RPMI7951 (cell line): ENCODE results near the gene GNAI1. TPM values are rescaled to one million over a fixed set of nuclear protein-coding genes. Genes with fewer than 3 reads are reported as not detected.

Experiments used
- DNase-seq: peaks from one replicate; pipeline ENCODE4 v3.0.0-alpha.2; 2012; ENCODE audit warnings: low read depth
- total RNA-seq: library from RNA; depleted of rRNA; stranded (reverse); fragments of >200 nt; shearing (Covaris generic); gene quantifications from 2 replicates; pipeline ENCODE4 v1.2.3, GENCODE V29; 2014

Gene GNAI1
- total RNA-seq, 1 experiment from 2014 or later, result 5.0 TPM

GRCh38 chr7:80253237-80253636 is 118.6 kb downstream of the GNAI1 start:
- DNase-seq, result no peak

- DNase-seq, result no peak
Observed at GRCh38 chr7:80253653-80254052, 119.0 kb downstream of the GNAI1 start.

GRCh38 chr7:80255656-80256055 is 121.0 kb downstream of the GNAI1 start:
- no peak for DNase-seq

GRCh38 chr7:80257756-80258155 is 123.1 kb downstream of the GNAI1 start:
- DNase-seq, result no peak

GRCh38 chr7:80260606-80261005 is 126.0 kb downstream of the GNAI1 start:
- DNase-seq, result no peak

- DNase-seq, result no peak
Observed at GRCh38 chr7:80263333-80263732, 128.7 kb downstream of the GNAI1 start.

- no peak for DNase-seq
Observed at GRCh38 chr7:80263821-80264220, 129.2 kb downstream of the GNAI1 start.

- no peak for DNase-seq
Observed at GRCh38 chr7:80264769-80265495, 130.3 kb downstream of the GNAI1 start.

GRCh38 chr7:80272560-80273239 is 138.1 kb downstream of the GNAI1 start:
- DNase-seq, result no peak

- DNase-seq, result peak; percentile 18
Observed at GRCh38 chr7:80273327-80273726, 138.7 kb downstream of the GNAI1 start.

- DNase-seq, result no peak
Observed at GRCh38 chr7:80275192-80275605, 140.6 kb downstream of the GNAI1 start.
